HG02798 (cell line): ENCODE measurements around the gene GRWD1.

Experiments used
- ATAC-seq: cut with Tn5 transposase; IDR thresholded peaks from one replicate; pipeline ENCODE4 v1.9.1; 2021; ENCODE audit warnings: mild to moderate bottlenecking; ENCODE audit not compliant: unreplicated experiment, poor library complexity

The GRWD1 gene

DNA sequence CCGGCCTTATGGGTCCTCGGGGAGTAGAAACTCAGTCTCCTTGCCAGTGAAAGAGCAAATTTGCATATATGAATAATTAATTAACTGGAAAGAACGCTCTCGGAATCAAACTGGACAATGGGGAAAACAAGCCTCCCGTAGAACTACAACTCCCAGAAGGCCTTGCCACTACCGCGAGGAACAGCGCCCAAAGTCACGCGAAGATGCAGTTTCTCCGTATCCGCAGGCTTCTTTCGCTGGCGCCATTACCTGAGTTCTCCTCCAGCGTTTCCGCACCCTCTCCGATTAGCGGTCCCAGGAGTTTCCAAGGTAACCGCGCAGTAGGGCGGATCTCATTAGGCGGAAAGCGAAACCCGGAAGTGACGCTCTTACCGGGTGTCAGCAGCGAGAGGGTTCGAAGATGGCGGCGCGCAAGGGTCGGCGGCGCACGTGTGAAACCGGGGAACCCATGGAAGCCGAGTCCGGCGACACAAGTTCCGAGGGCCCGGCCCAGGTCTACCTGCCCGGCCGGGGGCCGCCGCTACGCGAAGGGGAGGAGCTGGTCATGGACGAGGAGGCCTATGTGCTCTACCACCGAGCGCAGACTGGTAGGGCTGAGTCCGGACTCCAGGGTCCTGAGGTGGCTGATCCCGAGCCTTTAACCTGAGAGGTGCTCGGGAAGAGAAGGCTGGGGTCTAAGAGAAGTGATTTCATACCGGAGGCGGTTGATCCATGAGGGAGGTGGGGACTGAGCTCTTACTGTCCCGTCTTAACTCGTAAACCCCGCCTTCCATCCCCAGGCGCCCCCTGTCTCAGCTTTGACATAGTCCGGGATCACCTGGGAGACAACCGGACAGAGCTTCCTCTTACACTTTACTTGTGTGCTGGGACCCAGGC lies at the start of gene GRWD1:
TSS of gene GRWD1 (plus strand) at position 378 of the 876 bp plus-strand sequence. CDS start at position 401, 23 bp downstream.
- peak; percentile 90 for ATAC-seq

DNA sequence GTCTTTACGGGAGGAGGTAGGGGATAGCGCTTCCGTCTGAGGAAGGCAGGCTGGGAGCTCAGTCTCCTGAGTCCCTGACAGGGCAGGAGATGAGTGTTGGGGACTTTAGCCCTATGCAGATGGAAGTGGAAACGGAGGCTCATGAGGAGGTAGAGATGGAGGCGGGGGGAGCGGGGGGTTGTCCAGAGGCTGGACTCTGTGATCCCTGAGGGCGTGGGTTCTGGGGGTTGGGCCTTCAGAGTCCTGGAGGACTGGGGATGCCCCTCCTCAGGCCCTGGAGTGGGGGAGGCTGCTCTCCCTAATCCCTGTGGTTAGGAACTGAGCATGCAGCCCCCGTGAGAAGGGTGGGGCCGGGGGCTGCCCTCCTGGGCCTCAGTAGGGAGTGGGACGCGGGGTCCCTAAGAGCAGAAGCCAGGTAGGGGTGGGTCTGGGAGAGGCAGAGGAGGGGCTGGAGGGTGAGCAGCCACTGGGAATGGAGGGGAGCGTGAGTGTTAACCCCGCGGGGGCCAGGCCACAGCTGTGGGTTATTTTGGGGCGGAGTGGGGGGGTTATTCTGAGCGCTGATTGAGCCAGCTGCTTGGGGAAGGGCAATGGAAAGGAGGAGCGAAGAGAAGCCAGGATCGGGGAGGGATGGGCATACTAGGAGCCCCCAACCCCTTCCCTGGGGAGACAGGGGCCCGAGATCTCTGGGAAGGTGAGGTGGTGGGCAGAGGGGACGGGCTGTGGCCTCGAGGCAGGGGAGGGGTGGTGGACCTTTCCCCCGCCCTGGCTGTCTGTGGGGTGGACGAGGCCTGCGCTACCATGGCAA lies 49.6 kb upstream of the GRWD1 start:
- ATAC-seq: no peak

- no peak for ATAC-seq
Measured at GRCh38 chr19:48396824-48397176, 49.0 kb upstream of the GRWD1 start.

GRCh38 chr19:48397263-48398101 lies 48.3 kb upstream of the GRWD1 start:
- ATAC-seq: no peak

GRCh38 chr19:48398102-48398374 lies 47.7 kb upstream of the GRWD1 start:
- ATAC-seq: no peak

DNA sequence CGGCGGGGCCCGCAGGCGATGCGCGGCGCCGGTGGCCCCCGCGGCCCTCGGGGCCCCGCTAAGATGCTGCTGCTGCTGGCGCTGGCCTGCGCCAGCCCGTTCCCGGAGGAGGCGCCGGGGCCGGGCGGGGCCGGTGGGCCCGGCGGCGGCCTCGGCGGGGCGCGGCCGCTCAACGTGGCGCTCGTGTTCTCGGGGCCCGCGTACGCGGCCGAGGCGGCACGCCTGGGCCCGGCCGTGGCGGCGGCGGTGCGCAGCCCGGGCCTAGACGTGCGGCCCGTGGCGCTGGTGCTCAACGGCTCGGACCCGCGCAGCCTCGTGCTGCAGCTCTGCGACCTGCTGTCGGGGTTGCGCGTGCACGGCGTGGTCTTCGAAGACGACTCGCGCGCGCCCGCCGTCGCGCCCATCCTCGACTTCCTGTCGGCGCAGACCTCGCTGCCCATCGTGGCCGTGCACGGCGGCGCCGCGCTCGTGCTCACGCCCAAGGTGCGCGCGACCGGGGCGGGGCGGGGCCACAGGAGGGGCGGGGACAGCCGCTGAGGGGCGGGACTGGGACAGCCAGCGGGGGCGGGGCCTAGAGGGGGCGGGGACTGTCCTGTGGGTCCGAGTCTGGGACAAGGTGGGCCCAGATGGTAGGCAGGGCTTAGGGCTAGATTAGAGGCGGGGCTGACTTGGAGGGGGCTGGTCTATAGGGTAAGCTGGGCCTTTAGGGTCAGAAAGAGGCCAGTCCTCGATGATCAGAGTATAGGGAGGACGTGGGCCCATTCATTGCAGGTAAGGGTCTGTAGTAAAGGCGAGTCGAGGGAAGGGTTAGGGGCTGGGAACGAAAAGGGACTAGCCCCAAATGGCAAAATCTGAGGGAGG lies 47.2 kb upstream of the GRWD1 start:
- peak; percentile 73 for ATAC-seq

DNA sequence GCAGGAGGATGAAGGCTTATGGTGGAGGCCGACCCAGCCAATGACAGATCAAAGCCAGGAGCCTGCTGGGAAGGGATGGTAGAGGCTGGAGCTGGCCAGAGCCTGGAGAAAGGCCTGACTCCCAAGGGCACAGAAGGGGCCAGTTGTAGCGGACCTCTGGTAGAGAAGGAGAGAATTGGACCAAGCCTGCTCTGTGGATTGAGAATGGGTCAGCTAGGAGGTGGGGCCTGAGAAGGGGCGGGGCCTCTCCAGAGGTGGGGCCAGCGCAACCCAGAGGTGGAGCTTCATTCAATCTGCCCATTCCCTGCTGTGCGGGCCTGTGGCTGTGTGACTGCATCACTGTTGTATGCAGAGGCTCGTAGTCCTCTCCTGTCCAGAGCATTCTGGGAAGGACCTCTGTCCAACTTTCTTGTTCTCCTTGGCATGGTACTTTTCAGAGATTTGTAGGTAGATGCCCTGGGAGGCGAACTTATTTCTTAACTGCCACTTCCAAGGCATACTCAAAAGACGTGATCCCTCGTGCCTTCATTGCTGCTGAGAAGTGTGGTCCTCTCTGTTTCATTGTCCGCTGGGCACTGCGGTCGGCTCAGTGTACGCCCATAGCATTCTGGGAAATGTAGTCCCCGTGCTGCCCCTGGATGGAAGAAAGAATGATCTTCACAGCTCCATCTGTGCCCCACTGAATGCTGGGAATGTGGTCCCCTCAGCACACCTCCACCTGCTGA lies 45.6 kb upstream of the GRWD1 start:
- no peak for ATAC-seq

- ATAC-seq: no peak
Measured at GRCh38 chr19:48401287-48401686, 44.5 kb upstream of the GRWD1 start.

GRCh38 chr19:48403606-48404005 lies 42.2 kb upstream of the GRWD1 start:
- peak; percentile 55 for ATAC-seq

GRCh38 chr19:48405010-48405659 lies 40.6 kb upstream of the GRWD1 start:
- ATAC-seq: no peak

- no peak for ATAC-seq
Measured at GRCh38 chr19:48405850-48406249, 39.9 kb upstream of the GRWD1 start.

DNA sequence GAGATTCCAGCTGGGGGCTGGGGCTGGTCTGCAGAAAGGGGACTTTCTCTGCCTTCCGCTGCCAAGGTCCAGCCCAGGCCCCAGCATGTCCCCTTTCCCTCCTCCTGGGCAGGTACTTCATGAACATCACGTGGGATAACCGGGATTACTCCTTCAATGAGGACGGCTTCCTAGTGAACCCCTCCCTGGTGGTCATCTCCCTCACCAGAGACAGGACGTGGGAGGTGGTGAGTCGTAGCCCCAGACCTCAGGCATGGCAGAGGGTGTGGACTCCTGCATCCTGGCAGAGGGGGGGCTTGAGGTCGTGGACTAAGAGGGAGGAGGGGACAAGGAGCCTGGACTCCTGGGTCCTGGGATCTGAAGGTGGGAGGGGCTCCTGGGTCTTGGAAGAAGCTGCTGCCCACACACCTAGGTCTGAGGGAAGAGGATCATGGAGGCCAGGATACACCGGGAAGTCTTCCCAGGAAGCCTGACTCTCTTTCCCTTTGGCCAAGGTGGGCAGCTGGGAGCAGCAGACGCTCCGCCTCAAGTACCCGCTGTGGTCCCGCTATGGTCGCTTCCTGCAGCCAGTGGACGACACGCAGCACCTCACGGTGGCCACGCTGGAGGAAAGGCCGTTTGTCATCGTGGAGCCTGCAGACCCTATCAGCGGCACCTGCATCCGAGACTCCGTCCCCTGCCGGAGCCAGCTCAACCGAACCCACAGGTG lies 31.8 kb upstream of the GRWD1 start:
- ATAC-seq: no peak

DNA sequence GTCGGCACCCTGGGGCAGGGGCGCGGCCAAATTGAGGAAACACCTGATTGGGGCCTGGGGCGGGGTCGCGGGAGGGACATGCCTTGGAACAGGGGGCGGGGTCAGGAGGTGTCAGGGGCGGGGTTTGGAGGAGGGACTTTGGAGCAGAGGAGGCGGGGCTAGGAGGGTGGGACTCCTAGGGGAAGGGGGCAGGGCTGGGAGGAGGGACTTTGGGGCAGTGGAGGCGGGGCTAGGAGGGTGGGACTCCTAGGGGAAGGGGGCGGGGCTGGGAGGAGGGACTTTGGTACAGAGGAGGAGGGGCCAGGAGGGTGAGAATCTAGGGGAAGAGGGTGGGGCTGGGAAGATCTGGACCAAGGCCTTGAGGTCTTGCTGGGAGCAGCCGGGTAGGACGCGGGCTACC lies 30.4 kb upstream of the GRWD1 start:
- ATAC-seq: no peak

- no peak for ATAC-seq
Measured at GRCh38 chr19:48415806-48416221, 30.0 kb upstream of the GRWD1 start.

DNA sequence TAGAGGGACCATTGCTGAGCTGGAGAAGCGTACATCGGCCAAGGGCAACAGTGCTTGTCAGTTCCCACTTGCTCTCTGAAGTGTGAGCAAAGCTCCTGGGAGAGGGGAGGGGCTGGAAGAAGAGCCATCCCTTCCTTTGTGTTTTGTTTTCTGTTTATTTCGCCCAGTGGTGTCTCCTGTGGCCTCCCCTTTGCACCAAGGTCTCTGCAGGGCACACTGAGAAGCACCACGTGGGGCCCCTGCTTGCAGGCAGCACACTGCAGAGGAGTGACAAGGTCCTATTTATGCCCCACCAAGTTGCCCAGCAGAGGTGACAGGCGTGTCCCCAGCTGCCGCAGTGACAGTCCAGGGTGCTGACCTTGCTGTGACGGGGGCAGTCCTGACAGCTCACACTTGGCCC lies 28.4 kb upstream of the GRWD1 start:
- ATAC-seq: no peak

DNA sequence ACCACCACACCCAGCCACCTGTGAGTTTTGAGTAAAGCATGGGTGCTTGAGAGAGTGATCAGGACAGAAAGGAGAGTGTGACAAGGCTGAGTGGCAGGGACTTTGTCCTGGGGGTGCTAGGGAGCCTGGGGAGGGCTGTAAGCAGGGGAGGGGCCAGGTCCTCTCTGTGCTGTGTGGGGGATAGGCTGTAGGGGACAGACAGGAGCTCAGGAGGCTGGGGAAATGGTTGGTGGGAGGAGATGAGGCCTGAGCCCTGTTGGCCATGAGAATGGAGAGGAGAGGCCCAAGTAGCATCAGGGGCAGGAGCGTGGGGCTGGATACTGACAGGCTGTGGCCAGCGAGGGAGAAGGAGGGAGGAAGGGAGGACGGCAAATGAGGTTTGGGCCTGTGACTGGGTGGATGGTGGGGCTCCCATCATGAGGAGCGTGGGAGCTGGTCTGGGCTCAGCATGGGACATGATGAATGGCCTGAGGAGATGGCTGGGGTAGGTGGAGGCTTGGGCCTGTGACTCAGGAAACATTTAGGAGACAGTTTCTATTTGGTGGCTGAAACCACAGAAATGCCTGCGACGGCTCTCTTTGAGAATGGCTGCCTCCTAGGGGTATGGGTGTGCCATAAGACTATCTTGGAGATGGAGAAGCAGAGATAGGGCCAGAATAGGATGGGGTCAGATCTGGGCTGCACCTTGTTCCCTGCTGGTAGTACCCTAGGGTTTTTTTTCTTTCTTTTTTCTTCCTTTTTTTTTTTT lies 27.3 kb upstream of the GRWD1 start:
- peak; percentile 18 for ATAC-seq

DNA sequence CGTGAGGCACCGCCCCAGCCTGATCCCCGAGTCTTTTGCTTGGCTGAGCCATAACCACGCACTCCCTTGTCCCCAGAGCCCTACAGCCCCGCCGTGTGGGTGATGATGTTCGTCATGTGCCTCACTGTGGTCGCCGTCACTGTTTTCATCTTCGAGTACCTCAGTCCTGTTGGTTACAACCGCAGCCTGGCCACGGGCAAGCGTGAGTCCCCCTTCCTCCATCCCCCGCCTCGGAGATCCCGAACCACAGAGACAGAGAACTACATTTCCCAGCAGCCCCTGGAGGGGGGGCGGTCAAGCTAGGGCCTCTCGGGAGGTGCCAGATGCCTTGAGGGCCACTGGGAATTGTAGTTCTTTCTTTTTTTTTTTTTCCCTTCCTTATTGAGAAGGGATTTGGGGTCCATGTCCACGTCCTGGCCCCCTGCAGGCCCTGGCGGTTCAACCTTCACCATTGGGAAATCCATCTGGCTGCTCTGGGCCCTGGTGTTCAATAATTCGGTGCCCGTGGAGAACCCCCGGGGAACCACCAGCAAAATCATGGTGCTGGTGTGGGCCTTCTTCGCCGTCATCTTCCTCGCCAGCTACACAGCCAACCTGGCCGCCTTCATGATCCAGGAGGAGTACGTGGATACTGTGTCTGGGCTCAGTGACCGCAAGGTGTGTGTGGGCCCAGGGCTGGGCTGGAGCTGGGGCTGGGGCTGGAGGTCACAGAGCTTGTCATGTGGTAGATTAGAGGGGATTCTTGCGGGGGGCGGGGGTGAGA lies 26.4 kb upstream of the GRWD1 start:
- ATAC-seq: peak; percentile 80
